T follicular helper cell (primary cell): ENCODE measurements around the gene PDHX.
"Not testable (repeated sequence)": the region's sequence is repeated elsewhere in the genome, so short reads cannot be mapped to it uniquely, and the experiment has no call there.

Source experiments
- DNase-seq: peaks from one replicate; pipeline ENCODE4 v3.0.0-alpha.2; 2020; ENCODE audit warnings: low read depth

PDHX gene

GRCh38 chr11:35017528-35018342, 101.3 kb downstream of the PDHX start:
- no peak for DNase-seq

- no peak for DNase-seq
Observed at GRCh38 chr11:35021589-35021988, 105.2 kb downstream of the PDHX start.

GRCh38 chr11:35023940-35024339, 107.5 kb downstream of the PDHX start:
- not testable (repeated sequence) for DNase-seq

GRCh38 chr11:35028007-35028406, 111.6 kb downstream of the PDHX start:
- not testable (repeated sequence) for DNase-seq

GRCh38 chr11:35029979-35030682, 113.7 kb downstream of the PDHX start:
- no peak for DNase-seq

- no peak for DNase-seq
Observed at GRCh38 chr11:35030716-35031213, 114.3 kb downstream of the PDHX start.

GRCh38 chr11:35031346-35031745, 114.9 kb downstream of the PDHX start:
- no peak for DNase-seq

- DNase-seq: no peak
Observed at GRCh38 chr11:35031867-35032266, 115.4 kb downstream of the PDHX start.

- DNase-seq: no peak
Observed at GRCh38 chr11:35033011-35033410, 116.6 kb downstream of the PDHX start.

GRCh38 chr11:35034401-35034800, 118.0 kb downstream of the PDHX start:
- DNase-seq: no peak

GRCh38 chr11:35035894-35036408, 119.5 kb downstream of the PDHX start:
- DNase-seq: no peak

- DNase-seq: no peak
Observed at GRCh38 chr11:35036639-35037038, 120.2 kb downstream of the PDHX start.

- DNase-seq: no peak
Observed at GRCh38 chr11:35038211-35038928, 122.0 kb downstream of the PDHX start.

GRCh38 chr11:35039076-35039475, 122.7 kb downstream of the PDHX start:
- DNase-seq: no peak

GRCh38 chr11:35040221-35040942, 124.0 kb downstream of the PDHX start:
- DNase-seq: peak; percentile 61

- no peak for DNase-seq
Observed at GRCh38 chr11:35041070-35041554, 124.7 kb downstream of the PDHX start.

- no peak for DNase-seq
Observed at GRCh38 chr11:35042224-35042623, 125.8 kb downstream of the PDHX start.

- no peak for DNase-seq
Observed at GRCh38 chr11:35042913-35043312, 126.5 kb downstream of the PDHX start.

GRCh38 chr11:35043936-35044335, 127.5 kb downstream of the PDHX start:
- DNase-seq: no peak

GRCh38 chr11:35045236-35045820, 128.9 kb downstream of the PDHX start:
- peak; percentile 82 for DNase-seq
